Activated naive CD8-positive, alpha-beta T cell (primary cell): ENCODE measurements around the gene SCN2A.

Source experiments
- H3K27ac Mint-ChIP-seq: one replicate; pipeline ENCODE4 v1.8.0; 2021; ENCODE audit warnings: mixed read lengths
- H3K27me3 Mint-ChIP-seq: one replicate; pipeline ENCODE4 v1.8.0; 2021; ENCODE audit warnings: mixed read lengths
- H3K36me3 Mint-ChIP-seq: one replicate; pipeline ENCODE4 v1.8.0; 2021; ENCODE audit warnings: mixed read lengths
- H3K4me1 Mint-ChIP-seq: one replicate; pipeline ENCODE4 v1.8.0; 2021; ENCODE audit warnings: low read depth, mixed read lengths
- H3K4me3 Mint-ChIP-seq: one replicate; pipeline ENCODE4 v1.8.0; 2021; ENCODE audit warnings: mild to moderate bottlenecking, mixed read lengths
- H3K9me3 Mint-ChIP-seq: one replicate; pipeline ENCODE4 v1.8.0; 2021; ENCODE audit warnings: low read depth, mixed read lengths

SCN2A gene

DNA sequence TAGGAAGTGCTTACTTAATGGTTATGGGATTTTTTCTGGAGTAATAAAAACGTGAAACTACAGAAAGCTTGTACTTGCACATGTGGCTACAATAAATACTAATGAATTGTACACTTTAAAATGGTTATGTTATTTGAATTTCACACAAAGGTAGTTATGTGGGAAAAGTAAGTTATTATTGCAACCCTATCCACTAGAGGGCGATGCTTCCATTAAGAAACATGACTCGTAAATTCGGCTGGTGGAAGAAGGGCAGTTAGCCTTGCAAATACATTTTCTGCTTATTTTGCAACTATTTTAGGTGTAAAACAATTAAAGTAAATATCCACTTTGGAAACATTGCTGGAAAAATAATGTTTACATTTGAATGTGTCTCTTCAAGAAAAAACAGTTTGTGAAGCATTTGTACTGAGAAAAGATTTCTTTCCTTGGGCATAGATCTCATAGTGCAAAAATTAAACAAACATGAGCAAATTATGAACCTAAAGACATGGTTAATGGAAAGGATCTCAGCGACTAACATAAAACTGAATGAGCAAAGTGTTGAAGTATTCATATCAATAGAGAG lies 162.2 kb downstream of the SCN2A start:
- H3K27ac Mint-ChIP-seq: no peak overlapping the region
- no peaks in the 10 kb centered on the region for H3K9me3 Mint-ChIP-seq
- peaks cover 5% of the 10 kb centered on the region for H3K4me1 Mint-ChIP-seq
- peaks cover 7% of the 10 kb centered on the region for H3K27me3 Mint-ChIP-seq
- no peaks in the 10 kb centered on the region for H3K36me3 Mint-ChIP-seq
- no peak overlapping the region for H3K4me3 Mint-ChIP-seq

DNA sequence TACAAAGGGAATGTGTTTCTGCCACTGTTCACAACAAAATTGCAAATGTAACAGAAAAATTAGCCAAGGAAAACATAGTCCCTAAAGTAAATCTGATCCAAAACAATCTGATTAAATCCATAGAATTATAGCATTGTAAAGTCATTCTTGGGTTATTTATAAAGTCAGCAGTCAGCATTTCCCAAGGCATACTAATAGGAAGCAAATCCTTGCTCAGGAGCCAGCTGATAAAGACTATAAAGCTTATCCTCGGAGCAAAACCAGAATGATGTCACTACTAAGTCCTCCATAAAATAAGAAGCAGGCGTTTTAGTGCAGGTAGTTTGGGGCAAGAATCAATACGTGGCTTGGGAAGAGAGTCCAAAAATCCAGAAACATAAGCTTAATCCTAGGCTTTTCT lies 162.9 kb downstream of the SCN2A start:
- H3K27me3 Mint-ChIP-seq: peaks cover 6% of the 10 kb centered on the region
- peaks cover 5% of the 10 kb centered on the region for H3K4me1 Mint-ChIP-seq
- no peak overlapping the region for H3K27ac Mint-ChIP-seq
- H3K4me3 Mint-ChIP-seq: no peak overlapping the region
- no peaks in the 10 kb centered on the region for H3K9me3 Mint-ChIP-seq
- no peaks in the 10 kb centered on the region for H3K36me3 Mint-ChIP-seq

GRCh38 chr2:165406173-165406572 lies 167.0 kb downstream of the SCN2A start:
- no peak overlapping the region for H3K4me3 Mint-ChIP-seq
- no peaks in the 10 kb centered on the region for H3K9me3 Mint-ChIP-seq
- peaks cover 2% of the 10 kb centered on the region for H3K4me1 Mint-ChIP-seq
- no peak overlapping the region for H3K27ac Mint-ChIP-seq
- H3K27me3 Mint-ChIP-seq: no peaks in the 10 kb centered on the region
- H3K36me3 Mint-ChIP-seq: no peaks in the 10 kb centered on the region

DNA sequence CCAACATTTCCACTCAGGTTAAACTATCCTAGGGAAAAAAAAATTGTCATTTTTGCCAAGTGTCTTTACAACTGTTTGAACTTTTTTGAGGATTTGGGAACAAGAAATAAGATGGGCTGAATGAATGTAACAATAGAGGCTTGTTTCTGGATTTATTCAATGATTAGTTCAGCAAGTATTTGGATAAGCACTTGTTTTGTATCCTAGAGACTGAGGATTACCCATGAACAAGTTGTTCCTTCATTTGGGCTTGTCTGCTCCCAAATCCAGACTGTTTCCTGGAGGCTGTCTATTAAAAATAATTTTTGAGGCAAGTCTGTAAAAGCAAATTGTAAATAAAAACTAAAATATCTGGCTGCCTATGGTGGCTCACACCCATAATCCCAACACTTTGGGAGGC lies 168.3 kb downstream of the SCN2A start:
- H3K4me3 Mint-ChIP-seq: no peak overlapping the region
- no peaks in the 10 kb centered on the region for H3K4me1 Mint-ChIP-seq
- no peak overlapping the region for H3K27ac Mint-ChIP-seq
- H3K27me3 Mint-ChIP-seq: no peaks in the 10 kb centered on the region
- H3K36me3 Mint-ChIP-seq: no peaks in the 10 kb centered on the region
- no peaks in the 10 kb centered on the region for H3K9me3 Mint-ChIP-seq

- H3K4me3 Mint-ChIP-seq: no peak overlapping the region
Measured at GRCh38 chr2:165408186-165408585, 169.0 kb downstream of the SCN2A start.

DNA sequence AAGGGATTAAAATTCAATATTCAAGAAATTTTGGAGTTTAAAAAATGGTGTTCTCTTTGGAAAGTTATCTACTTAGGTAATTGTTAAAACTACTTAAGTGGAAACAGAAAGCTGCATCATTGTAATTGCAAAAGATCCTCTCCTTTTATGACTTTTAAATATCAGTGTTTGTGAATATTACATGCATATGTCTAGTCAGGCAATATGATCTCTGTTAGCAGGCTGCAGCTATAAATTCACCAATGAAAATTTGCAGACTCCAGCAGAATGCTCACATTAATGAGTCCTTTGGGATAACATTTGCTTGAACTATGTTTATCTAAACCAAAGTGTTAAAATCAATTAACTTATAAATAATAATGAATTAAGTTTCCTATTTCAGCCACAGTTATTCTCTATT lies 171.1 kb downstream of the SCN2A start:
- H3K27me3 Mint-ChIP-seq: no peaks in the 10 kb centered on the region
- no peaks in the 10 kb centered on the region for H3K9me3 Mint-ChIP-seq
- H3K4me1 Mint-ChIP-seq: no peaks in the 10 kb centered on the region
- H3K4me3 Mint-ChIP-seq: no peak overlapping the region
- no peaks in the 10 kb centered on the region for H3K36me3 Mint-ChIP-seq
- no peak overlapping the region for H3K27ac Mint-ChIP-seq

More at GRCh38 chr2:165408186-165408585, 169.0 kb downstream of the SCN2A start:
- Mint-ChIP-seq H3K4me1 (no peaks in the 10 kb centered on the region), H3K27me3 (no peaks in the 10 kb centered on the region), H3K9me3 (no peaks in the 10 kb centered on the region), H3K36me3 (no peaks in the 10 kb centered on the region), H3K27ac (no peak overlapping the region)

GRCh38 chr2:165414187-165414586 lies 175.0 kb downstream of the SCN2A start:
- H3K36me3 Mint-ChIP-seq: peaks cover 3% of the 10 kb centered on the region
- no peak overlapping the region for H3K27ac Mint-ChIP-seq
- H3K27me3 Mint-ChIP-seq: peaks cover 2% of the 10 kb centered on the region
- peaks cover 9% of the 10 kb centered on the region for H3K9me3 Mint-ChIP-seq
- no peak overlapping the region for H3K4me3 Mint-ChIP-seq
- H3K4me1 Mint-ChIP-seq: no peaks in the 10 kb centered on the region

DNA sequence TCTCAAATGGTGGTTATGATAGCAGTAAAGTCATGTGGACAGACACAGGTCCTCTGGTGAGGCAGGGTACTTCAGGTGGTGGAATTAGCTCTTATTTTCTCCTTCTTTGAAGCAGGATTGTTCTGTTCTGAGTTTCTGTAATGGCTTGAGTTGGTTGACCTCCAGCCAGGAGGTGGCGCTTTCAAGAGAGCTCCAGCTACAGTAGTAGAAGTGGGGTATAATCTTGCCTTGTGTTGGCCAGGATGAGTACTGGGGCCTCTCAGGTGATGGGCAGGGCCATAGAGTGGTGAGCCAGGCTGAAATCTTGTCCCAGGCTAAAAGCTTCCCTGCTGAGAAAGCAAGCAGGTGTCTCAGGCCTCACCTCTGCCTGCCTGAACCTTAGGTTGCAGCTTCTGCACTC lies 177.8 kb downstream of the SCN2A start:
- peaks cover 3% of the 10 kb centered on the region for H3K36me3 Mint-ChIP-seq
- no peak overlapping the region for H3K4me3 Mint-ChIP-seq
- no peaks in the 10 kb centered on the region for H3K4me1 Mint-ChIP-seq
- H3K27me3 Mint-ChIP-seq: peaks cover 2% of the 10 kb centered on the region
- H3K9me3 Mint-ChIP-seq: peaks cover 9% of the 10 kb centered on the region
- no peak overlapping the region for H3K27ac Mint-ChIP-seq

DNA sequence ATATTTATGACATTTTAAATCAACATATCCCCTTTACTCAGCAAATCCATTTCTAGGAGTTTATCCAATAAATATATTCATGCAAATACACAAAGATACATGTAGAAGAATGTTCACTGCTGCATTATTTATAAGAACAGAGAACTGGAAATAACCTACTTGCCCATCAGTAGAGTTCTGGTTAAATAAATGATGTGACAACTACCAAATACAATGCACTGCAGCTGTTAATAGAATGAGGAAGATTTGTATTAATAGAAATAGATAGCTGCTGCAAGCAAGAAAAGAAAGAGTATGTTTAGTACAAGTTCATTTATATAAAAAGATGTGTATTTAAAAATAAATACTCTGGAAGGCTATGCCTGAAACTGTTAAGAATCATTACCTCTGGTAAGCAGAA lies 181.0 kb downstream of the SCN2A start:
- peaks cover 9% of the 10 kb centered on the region for H3K9me3 Mint-ChIP-seq
- no peaks in the 10 kb centered on the region for H3K4me1 Mint-ChIP-seq
- H3K36me3 Mint-ChIP-seq: peaks cover 3% of the 10 kb centered on the region
- H3K27ac Mint-ChIP-seq: no peak overlapping the region
- peaks cover 2% of the 10 kb centered on the region for H3K27me3 Mint-ChIP-seq
- H3K4me3 Mint-ChIP-seq: no peak overlapping the region

DNA sequence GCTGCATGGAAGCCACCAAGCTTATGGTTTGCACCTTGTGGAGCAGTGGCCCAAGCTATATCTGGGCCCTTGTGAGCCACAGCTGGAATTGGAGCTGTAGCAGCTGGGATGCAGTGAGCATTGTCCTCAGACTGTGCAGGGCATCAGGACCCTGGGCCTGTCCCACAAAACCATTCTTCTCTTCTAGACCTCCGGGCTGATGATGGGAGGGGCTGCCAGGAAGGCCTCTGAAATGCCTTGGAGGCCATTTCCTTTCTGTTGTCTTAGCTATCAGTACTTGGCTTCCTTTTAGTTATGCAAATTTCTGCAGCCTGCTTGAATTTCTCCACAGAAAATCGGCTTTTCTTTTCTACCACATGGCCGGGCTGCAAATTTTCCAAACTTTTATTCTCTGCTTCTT lies 183.9 kb downstream of the SCN2A start:
- H3K9me3 Mint-ChIP-seq: no peaks in the 10 kb centered on the region
- no peak overlapping the region for H3K4me3 Mint-ChIP-seq
- H3K27me3 Mint-ChIP-seq: peaks cover 2% of the 10 kb centered on the region
- H3K27ac Mint-ChIP-seq: no peak overlapping the region
- no peaks in the 10 kb centered on the region for H3K4me1 Mint-ChIP-seq
- no peaks in the 10 kb centered on the region for H3K36me3 Mint-ChIP-seq

DNA sequence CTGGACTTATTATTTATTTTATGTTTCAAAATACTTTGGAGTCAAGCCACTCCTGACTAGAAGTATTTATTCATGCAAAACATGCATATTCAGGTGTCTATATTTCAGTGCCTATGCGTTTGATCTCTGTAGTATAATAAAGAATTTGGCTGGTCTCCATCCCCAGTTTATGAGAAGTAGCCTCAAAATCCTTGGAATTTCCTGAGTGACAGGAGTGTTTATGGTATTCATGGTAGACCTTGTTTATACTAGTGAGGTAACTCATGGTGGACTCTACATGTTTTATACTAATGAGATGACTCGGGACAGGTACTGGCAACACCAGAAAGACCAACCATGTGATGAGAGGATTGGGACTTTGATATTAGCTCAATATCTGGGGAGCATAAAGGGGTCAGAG lies 186.3 kb downstream of the SCN2A start:
- H3K27me3 Mint-ChIP-seq: peaks cover 2% of the 10 kb centered on the region

DNA sequence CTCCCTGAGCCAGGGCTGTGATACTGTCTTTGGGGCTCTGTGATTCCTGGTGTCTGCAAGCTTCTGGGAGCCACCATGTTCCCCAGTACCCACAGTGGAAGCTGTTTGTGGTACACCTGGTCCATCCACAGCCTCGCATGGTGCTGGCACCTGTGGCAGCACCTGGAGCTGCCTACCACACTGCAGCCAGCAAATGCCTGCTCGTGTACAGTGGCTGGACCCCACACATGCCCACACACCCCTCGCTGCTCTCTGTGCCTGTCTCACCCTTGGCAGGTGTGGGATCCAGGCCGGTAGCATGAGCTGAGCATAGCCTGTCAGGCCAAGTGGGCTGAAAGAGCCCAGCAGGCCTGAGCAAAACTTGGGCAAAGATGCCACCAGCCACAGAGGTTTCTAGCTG lies 188.5 kb downstream of the SCN2A start:
- Mint-ChIP-seq H3K4me3 (no peak overlapping the region), H3K4me1 (no peaks in the 10 kb centered on the region), H3K27ac (no peak overlapping the region), H3K27me3 (peaks cover 2% of the 10 kb centered on the region), H3K36me3 (no peaks in the 10 kb centered on the region), H3K9me3 (no peaks in the 10 kb centered on the region)

More for the DNA sequence above, 186.3 kb downstream of the SCN2A start:
- no peaks in the 10 kb centered on the region for H3K36me3 Mint-ChIP-seq
- no peaks in the 10 kb centered on the region for H3K4me1 Mint-ChIP-seq
- no peak overlapping the region for H3K4me3 Mint-ChIP-seq
- no peak overlapping the region for H3K27ac Mint-ChIP-seq
- no peaks in the 10 kb centered on the region for H3K9me3 Mint-ChIP-seq

GRCh38 chr2:165428926-165429325 lies 189.7 kb downstream of the SCN2A start:
- no peak overlapping the region for H3K27ac Mint-ChIP-seq
- H3K9me3 Mint-ChIP-seq: no peaks in the 10 kb centered on the region
- H3K36me3 Mint-ChIP-seq: no peaks in the 10 kb centered on the region
- H3K4me1 Mint-ChIP-seq: no peaks in the 10 kb centered on the region
- no peak overlapping the region for H3K4me3 Mint-ChIP-seq
- H3K27me3 Mint-ChIP-seq: peaks cover 2% of the 10 kb centered on the region

DNA sequence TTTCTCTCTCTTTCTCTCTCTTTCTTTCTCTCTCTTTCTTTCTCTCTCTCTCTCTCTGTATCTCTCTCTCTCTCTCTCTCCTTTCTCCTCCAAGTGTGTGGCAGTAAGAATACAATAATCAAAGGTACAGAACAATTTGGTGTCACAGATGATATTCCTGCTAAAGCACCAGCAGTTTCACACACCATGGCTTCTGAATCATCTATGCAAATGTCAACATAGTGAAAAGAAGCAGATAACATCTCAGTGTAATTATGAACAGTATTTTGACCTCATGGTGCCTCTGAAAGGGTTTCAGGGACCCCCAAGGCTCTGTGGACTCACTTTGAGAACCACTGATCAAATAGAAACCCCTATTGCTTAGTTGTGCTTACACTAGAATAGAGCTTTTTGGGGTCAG lies 191.8 kb downstream of the SCN2A start:
- Mint-ChIP-seq H3K36me3 (no peaks in the 10 kb centered on the region), H3K27me3 (peaks cover 2% of the 10 kb centered on the region), H3K9me3 (no peaks in the 10 kb centered on the region), H3K4me1 (no peaks in the 10 kb centered on the region), H3K4me3 (no peak overlapping the region), H3K27ac (no peak overlapping the region)

DNA sequence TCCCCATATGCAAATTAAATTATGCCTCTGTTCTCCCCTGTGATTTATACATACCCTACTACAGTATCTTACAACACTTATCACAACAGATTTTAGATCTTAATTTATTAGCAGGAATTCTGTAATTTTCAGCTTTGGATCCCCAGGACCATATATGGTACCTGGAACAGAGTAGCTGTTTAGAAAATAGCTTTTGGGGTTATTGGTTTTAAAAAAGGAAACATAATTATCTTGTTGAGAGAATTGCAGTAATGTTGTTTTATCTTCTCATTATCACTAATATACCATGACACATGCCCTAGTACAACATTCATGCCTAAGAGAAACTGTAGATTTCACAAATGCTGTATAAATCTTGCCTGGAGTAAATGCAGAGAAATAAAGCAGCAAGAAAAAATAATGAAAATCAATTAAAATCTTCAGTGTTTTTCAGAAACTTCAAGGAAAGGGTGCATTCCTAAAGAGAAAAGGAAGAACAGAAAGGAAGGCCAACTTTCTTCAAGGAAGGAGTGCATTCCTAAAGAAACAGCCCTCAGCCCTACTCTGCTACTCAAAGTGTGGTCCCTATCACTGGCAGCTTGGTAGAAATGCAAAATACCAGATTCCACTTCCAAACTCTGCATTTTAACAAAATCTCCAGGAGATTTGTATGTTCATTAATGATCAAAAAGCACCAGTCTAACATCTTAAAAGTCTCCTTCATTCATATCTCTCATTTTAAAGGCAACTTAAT lies 193.2 kb downstream of the SCN2A start:
- Mint-ChIP-seq H3K4me1 (no peaks in the 10 kb centered on the region), H3K36me3 (no peaks in the 10 kb centered on the region), H3K4me3 (no peak overlapping the region), H3K27me3 (peaks cover 2% of the 10 kb centered on the region), H3K9me3 (no peaks in the 10 kb centered on the region), H3K27ac (no peak overlapping the region)
